AG09309 (cell line): Measurements from ENCODE around the gene NKX2-3.

ENCODE experiments used
- DNase-seq: peaks from one replicate; pipeline ENCODE4 v3.0.0-alpha.2; 2010; ENCODE audit warnings: low read depth
- H3K4me3 ChIP-seq: 2 replicates; pipeline ENCODE4 v1.5.1; 2011; ENCODE audit warnings: mild to moderate bottlenecking, low read depth, low read length, moderate library complexity; ENCODE audit not compliant: control insufficient read depth
- CTCF ChIP-seq: IDR thresholded peaks from 2 replicates; pipeline ENCODE4 v1.5.1; 2011; ENCODE audit warnings: mild to moderate bottlenecking, low read depth, low read length, inconsistent platforms; ENCODE audit not compliant: insufficient read depth, control insufficient read depth; ENCODE audit errors: missing control alignments

The NKX2-3 gene

GRCh38 chr10:99522470-99523250 lies 10.1 kb upstream of the NKX2-3 start:
- DNase-seq, result no peak

GRCh38 chr10:99523251-99523773 lies 9.4 kb upstream of the NKX2-3 start:
- TF ChIP-seq CTCF, result no peak
- no peak overlapping the region for H3K4me3 ChIP-seq
- no peak for DNase-seq

More at GRCh38 chr10:99522470-99523250, 10.1 kb upstream of the NKX2-3 start:
- H3K4me3 ChIP-seq, result no peak overlapping the region
- TF ChIP-seq CTCF, result no peak

GRCh38 chr10:99524050-99524666 lies 8.6 kb upstream of the NKX2-3 start:
- no peak overlapping the region for H3K4me3 ChIP-seq
- TF ChIP-seq CTCF, result no peak
- no peak for DNase-seq

- TF ChIP-seq CTCF, result no peak
- DNase-seq, result no peak
- H3K4me3 ChIP-seq, result no peak overlapping the region
These were observed 7.9 kb upstream of the NKX2-3 start for GRCh38 chr10:99524736-99525380.

GRCh38 chr10:99525897-99526296 lies 6.8 kb upstream of the NKX2-3 start:
- no peak overlapping the region for H3K4me3 ChIP-seq
- no peak for TF ChIP-seq CTCF
- no peak for DNase-seq

- H3K4me3 ChIP-seq, result no peak overlapping the region
- no peak for DNase-seq
- no peak for TF ChIP-seq CTCF
These were observed 5.8 kb upstream of the NKX2-3 start for GRCh38 chr10:99526861-99527504.
